ENCODE data around the gene TTLL6. TPM values are rescaled to one million over a fixed set of nuclear protein-coding genes. Genes with fewer than 3 reads are reported as not detected.

TTLL6 gene
- total and polyA plus RNA-seq, 2 of the 4 experiments (the other 2 are of a cell fraction): not detected

- Histone ChIP-seq H2BK5ac (ENCODE audit: low read depth, low read length, poor library complexity, severe bottlenecking) (no peak overlapping the region), H4K8ac (ENCODE audit: low read depth in 2 of 2, low read length in 2 of 2) (no peak overlapping the region), H4K91ac (ENCODE audit: insufficient read depth, low read depth, low read length) (no peak overlapping the region), H3K23ac (ENCODE audit: low read depth, low read length) (no peak overlapping the region), H2BK120ac (ENCODE audit: low read depth, low read length) (no peak overlapping the region), H3K14ac (replicated peaks; ENCODE audit: low read depth, low read length) (no peak overlapping the region), H3K36me3 (ENCODE audit: control insufficient read depth, insufficient read depth, low read length) (no peaks in the 10 kb centered on the region), H3K4ac (ENCODE audit: low read depth, low read length) (no peak overlapping the region), H3K27ac (ENCODE audit: insufficient read depth, low read length) (no peak overlapping the region), H3K18ac (ENCODE audit: low read depth, low read length) (no peak overlapping the region), H2BK20ac (ENCODE audit: low read depth, low read length) (no peak overlapping the region), H3K4me1 (ENCODE audit: control insufficient read depth, insufficient read depth, low read length) (no peaks in the 10 kb centered on the region), H2AK5ac (ENCODE audit: low read depth, low read length) (no peak overlapping the region), H4K20me1 (ENCODE audit: insufficient read depth, low read length) (peaks cover 6% of the 10 kb centered on the region; the same call in 1 of the 2 replicates), H3K4me3 (ENCODE audit: insufficient read depth, low read depth, low read length) (no peak overlapping the region), H3K9me3 (ENCODE audit: control insufficient read depth, insufficient read depth, low read length) (peaks cover 5% of the 10 kb centered on the region; the same call in 1 of the 2 replicates), H2AFZ (replicated peaks; ENCODE audit: low read length, poor library complexity) (no peak overlapping the region), H3K4me2 (ENCODE audit: low read depth, low read length) (no peak overlapping the region), H2AK9ac (replicated peaks; ENCODE audit: low read depth, low read length, poor library complexity) (no peak overlapping the region), H4K5ac (ENCODE audit: low read depth, low read length) (no peak overlapping the region), H3K27me3 (ENCODE audit: control insufficient read depth, insufficient read depth, low read length) (peaks cover 85% of the 10 kb centered on the region), H3K9me1 (ENCODE audit: insufficient read depth, low read length) (peaks cover 6% of the 10 kb centered on the region; the same call in 1 of the 2 replicates), H2BK15ac (ENCODE audit: low read depth, low read length) (no peak overlapping the region), H3K9ac (ENCODE audit: low read depth, low read length) (no peak overlapping the region), H3K79me1 (ENCODE audit: low read depth in 1 of 2, low read length in 2 of 2) (no peaks in the 10 kb centered on the region), H3K56ac (ENCODE audit: extremely low read depth, insufficient read depth, low read length) (no peak overlapping the region)
- no peak for DNase-seq
- CTCF ChIA-PET: no interaction called here
- 31% methylated on average over 1 of the region's 3 CpGs; no CpG with 5 or more reads in 1 of the 2 experiments for WGBS, 2 experiments (ENCODE audit: extremely low coverage in 2 of 2, insufficient read length in 1 of 2)
- no peak for ATAC-seq (ENCODE audit: low read depth)
- no TSS peak for BruUV-seq (replicated peaks)
- POLR2A ChIA-PET (ENCODE audit: unreplicated experiment): no interaction called here
- in situ Hi-C loops (cut with MboI; ENCODE audit: low sequenced_read_pairs): loop anchor here (25.0 kb wide), 1 partner anchor 370 kb away; no protein-coding TSS in a partner anchor
- TF ChIP-seq SMC3 (IDR thresholded peaks at IDR 0.05; ENCODE audit: low read depth, low read length) (no peak), MAZ (IDR thresholded peaks at IDR 0.05; ENCODE audit: borderline replicate concordance, low read depth, low read length) (no peak), POLR2A (IDR thresholded peaks at IDR 0.05; ENCODE audit: low read depth, low read length) (no peak), USF2 (IDR thresholded peaks at IDR 0.05; ENCODE audit: low read depth, low read length) (no peak), CHD1 (IDR thresholded peaks at IDR 0.05; ENCODE audit: low read depth, low read length) (no peak), RCOR1 (IDR thresholded peaks at IDR 0.05; ENCODE audit: insufficient replicate concordance, low read length) (no peak)
- intact Hi-C loops (cut with micrococcal nuclease): no loop called here
- dilution Hi-C loops (cut with HindIII; ENCODE audit: low sequenced_read_pairs, unreplicated experiment): no loop called here
Observed at GRCh38 chr17:48756830-48757251, 60.2 kb downstream of the TTLL6 start.
